LoVo (cell line): ENCODE data around the gene PCDH12.

Experiments used
- DNase-seq: peaks from one replicate; pipeline ENCODE4 v3.0.0-alpha.2; 2016; ENCODE audit warnings: low spot score

The PCDH12 gene

DNA sequence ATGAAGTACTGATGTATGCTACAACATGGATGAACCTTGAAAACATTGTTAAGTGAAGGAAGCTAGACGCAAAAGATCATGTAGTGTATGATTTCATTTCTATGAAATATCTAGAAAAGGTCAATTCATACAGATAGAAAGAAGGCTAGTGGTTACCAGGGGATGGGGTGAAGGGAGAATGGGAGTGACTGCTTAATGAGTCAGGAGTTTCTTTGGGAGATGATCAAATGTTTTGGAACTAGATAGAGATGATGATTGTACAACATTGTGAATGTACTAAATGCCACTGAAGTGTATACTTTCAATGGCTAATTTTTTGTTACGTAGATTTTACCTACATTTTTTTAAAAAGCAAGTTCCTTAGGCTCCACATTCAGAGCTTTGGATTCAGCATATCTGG, 49.2 kb downstream of the PCDH12 start:
- DNase-seq = no peak

DNA sequence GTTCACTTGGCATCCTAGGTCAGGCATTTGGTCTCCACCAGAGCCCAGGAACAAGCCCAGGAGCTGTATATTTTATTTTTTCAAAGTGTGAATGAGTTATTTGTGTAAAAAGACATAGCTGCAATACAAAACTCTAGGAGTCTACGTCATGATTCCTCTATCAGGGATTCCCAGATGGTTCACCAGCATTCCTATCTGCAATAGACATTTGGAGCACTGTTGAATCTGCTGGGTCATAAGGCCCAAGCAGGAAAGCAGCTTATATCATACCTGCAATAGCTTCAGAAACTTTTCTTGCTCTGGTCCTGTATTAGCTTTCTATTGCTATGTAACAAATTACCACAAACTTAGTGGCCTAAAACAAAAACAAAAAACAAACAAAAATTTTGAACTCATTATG, 51.0 kb downstream of the PCDH12 start:
- no peak for DNase-seq

DNA sequence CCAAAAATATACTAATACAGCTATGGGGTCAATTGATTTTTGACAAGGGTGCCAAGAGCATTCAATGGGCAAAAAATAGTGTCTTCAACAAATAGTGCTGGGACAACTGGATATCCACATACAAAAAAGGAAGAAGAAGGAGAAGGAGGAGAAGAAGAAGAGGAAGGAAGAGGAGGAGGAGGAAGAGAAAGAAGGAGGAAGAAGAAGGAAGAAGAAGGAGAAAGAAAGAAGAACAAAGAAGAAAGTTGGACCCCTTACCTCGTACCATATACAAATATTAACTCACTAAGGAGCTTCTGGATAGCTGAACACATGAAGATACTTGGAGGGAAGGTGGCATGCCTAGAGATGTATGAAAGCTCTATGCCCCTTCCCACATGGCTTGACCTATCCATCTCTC, 51.5 kb downstream of the PCDH12 start:
- DNase-seq = no peak

DNA sequence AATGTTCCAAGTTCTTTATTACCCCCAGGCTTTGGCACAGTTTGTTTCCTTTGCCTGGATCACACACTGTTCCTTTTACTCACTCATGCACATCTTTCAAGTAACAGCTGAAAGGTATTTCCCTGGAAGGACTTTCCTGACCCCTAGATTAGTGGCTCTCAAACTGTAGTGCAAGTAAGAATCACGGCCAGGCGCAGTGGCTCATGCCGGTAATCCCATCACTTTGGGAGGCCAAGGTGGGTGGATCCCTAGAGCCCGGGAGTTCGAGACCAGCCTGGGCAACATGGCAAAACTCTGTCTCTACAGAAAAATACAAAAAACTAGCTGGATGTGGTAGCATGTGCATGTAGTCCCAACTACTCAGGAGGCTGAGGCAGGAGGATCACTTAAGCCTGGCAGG, 53.5 kb downstream of the PCDH12 start:
- no peak for DNase-seq

DNA sequence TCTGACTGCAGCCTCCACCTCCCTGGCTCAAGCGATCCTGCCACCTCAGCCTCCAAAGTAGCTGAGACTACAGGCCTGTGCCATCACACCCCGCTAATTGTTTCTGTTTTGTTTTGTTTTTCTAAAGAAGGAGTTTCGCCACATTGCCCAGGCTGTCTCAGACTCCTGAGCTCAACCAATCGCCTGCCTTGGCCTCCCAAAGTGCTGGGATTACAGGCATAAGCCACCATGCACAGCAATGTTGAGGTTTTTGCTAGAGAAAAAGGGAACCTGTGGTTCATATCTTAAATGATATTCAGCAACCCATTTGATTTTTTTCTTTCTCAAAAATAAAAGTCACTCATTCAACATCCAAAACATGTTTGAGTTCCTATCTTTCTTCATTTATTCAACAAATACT, 54.7 kb downstream of the PCDH12 start:
- DNase-seq = no peak

DNA sequence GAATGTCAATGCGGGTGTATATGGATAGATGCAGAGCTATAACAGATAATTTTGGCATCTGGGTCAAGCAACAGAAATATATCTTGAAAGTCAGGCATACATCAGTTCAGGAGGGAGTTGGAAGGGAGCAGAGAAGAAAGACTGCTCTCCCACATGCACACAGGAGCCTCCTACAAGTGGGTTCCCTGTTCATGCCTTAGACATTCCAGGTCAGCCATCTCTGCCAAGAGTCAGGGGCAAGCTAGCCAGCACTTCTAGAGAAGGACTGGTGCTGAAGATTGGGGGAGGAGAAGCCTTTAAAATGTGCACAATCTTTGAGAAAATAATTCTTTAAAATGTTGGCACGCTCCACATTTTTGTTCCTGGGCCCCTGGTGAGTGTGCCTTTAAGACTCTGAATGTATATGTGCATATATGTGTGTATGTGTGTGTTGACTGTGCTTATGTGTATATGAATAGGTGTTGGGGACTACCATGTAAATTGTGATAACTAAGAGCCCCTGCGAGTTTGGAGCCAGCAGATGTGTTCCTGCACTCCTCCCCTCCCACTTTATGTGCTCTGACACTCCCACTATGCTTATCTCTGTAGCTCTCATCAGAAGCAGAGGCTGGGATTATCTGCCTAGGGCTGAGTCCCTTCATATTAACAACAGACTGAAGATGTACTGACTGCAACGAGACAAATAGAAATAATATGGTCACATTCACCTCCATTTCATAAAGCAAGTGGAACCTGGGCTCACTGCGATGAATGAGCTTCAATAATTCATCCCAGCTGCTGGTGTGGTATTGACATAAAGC, 55.8 kb downstream of the PCDH12 start:
- no peak for DNase-seq

DNA sequence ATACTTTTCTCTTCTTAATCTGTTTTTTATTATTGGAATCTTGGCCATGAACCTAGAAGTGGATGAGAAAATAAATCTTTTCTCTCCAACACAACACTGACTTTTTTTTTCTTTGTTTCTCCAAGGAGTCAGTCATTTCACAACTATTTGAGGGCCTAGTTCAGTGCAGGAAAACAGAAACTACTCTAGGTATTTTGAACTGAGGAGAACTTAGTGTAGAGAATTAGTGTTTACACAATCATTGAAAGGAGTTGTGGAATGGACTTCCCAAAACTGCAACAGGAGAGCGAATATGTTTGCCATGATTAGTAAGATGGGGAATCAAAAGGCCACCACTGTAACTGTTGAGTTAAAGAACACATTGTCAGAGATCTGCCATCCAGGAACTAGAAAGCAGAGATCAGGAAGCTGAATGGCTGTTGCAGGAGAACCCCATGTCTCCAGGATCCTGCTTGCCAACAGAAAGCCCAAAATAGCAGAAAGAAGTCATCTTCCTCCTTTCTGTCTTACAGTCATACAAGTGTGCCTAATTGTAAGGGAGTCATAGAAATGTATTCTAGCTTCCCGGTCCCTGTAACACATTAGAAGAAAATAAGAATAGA, 59.5 kb downstream of the PCDH12 start:
- no peak for DNase-seq

DNA sequence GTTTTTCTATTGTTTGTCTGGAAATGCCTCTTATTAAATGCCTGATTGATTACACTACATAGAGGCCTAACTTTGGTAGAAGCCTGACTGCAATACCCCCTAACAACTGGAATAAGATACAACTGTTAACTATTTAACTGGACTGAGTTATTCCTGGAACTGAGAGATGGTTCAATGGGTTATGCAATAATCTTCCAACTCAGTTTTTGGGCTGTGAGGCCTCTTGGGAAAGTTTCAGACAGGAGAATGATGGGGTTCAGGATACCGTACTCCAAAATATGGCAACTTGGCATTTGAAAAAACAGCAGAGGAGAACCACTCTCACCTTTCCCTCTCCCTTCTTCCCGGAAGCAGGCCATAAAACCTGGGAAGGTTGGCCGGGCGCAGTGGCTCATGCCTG, 60.6 kb downstream of the PCDH12 start:
- no peak for DNase-seq
